ENCODE data around the gene SLX1A.
"Not testable (repeated sequence)": the region's sequence is repeated elsewhere in the genome, so short reads cannot be mapped to it uniquely, and the experiment has no call there.

SLX1A gene

DNA sequence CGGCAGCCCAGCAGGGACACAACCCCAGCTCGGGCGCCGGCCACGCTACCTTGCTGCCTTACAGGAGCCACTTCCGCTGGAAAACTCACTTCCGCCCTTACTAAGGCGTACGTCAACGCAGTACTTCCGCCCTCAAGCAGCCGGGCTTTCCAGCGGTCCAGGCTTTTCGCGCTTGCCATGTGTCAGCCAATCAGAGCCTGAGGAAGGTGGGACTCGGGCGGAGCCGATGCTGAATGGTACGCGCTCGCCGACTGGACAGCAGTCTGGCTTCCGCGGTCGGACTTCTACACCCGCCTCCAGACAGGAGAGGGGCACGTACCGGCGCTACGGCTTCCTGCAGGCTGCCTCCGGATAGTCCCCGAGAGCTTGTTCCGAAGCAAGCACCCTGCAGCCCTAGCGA, at the start of gene SLX1A, which contains the start of gene BOLA2B:
Gene SLX1A (plus strand): TSS at position 261 of the 400 bp plus-strand sequence. CDS start 210 bp downstream, outside the sequence.
Gene BOLA2B (minus strand): TSS at position 52 of the 400 bp plus-strand sequence. CDS start 71 bp downstream, outside the sequence.
- H3K27ac Mint-ChIP-seq (ENCODE audit: low read depth); H3K36me3 Mint-ChIP-seq (ENCODE audit: insufficient read depth): not testable (repeated sequence)
- ATAC-seq (replicated peaks; ENCODE audit: extremely low read depth, poor library complexity, severe bottlenecking) = peak; percentile 93

DNA sequence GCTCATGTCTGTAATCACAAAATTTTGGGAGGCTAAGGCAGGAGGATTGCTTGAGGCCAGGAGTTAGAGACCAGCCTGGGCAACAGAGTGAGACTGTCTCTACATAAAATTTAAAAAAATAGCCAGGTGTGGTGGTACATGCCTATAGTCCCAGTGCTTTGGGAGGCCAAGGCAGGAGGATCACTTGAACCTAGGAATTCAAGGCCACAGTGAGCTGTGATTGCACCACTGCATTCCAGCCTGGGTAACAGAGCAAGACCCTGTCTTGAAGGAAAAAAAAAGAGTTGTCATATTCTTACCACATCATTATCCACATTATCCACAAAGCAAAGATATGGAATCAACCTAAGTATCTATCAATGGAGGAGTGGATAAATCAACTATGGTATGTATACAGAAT, 49.7 kb upstream of the SLX1A start:
- Mint-ChIP-seq H3K9me3 (no peaks in the 10 kb centered on the region), H3K27me3 (no peaks in the 10 kb centered on the region), H3K27ac (ENCODE audit: low read depth) (no peak overlapping the region), H3K4me3 (no peak overlapping the region), H3K36me3 (ENCODE audit: insufficient read depth) (peaks cover 2% of the 10 kb centered on the region), H3K4me1 (peaks cover 13% of the 10 kb centered on the region)
- ATAC-seq (replicated peaks; ENCODE audit: extremely low read depth, poor library complexity, severe bottlenecking) (no peak), DNase-seq (ENCODE audit: low spot score in 2 of 2) (no peak)

More for the DNA sequence above, at the start of gene SLX1A, which contains the start of gene BOLA2B:
- not testable (repeated sequence) for H3K4me3 Mint-ChIP-seq; H3K27me3 Mint-ChIP-seq; DNase-seq (ENCODE audit: low spot score in 2 of 2); H3K4me1 Mint-ChIP-seq; H3K9me3 Mint-ChIP-seq

DNA sequence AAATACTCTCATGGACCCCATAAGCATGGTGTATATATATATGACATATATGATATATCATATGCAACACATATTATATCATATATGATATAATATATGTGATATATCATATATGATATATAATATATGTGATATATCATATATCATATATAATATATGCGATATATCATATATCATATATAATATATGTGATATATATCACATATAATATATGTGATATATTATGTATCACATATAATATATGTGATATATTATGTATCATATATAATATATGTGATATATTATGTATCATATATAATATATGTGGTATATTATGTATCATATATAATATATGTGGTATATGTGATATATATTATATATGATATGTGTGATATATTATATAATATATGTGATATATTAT, 48.8 kb upstream of the SLX1A start:
- Mint-ChIP-seq H3K27me3 (no peaks in the 10 kb centered on the region), H3K36me3 (ENCODE audit: insufficient read depth) (no peaks in the 10 kb centered on the region), H3K9me3 (no peaks in the 10 kb centered on the region), H3K4me3 (no peak overlapping the region), H3K27ac (ENCODE audit: low read depth) (no peak overlapping the region), H3K4me1 (peaks cover 10% of the 10 kb centered on the region)
- ATAC-seq (replicated peaks; ENCODE audit: extremely low read depth, poor library complexity, severe bottlenecking) = no peak
- no peak for DNase-seq (ENCODE audit: low spot score in 2 of 2)

DNA sequence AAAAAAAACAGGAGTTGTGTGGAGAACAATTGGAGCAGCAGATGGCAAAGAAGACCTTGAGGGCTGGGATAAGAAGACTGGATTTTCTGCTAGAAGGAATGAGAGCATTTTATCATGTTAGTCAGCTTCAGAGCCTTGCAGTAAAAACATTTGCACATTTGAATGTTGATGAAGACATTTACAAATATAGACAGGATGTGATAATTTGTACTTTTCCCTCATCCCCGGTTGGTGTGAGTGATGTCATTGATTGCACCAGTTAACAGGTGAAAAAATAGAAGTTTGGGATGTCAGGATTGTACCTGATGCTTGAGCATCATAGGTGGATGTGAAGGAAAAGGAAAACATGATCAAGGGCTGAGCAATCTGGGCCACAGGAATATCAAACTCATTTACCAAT, 48.0 kb upstream of the SLX1A start:
- DNase-seq (ENCODE audit: low spot score in 2 of 2) (no peak), ATAC-seq (replicated peaks; ENCODE audit: extremely low read depth, poor library complexity, severe bottlenecking) (no peak)
- Mint-ChIP-seq H3K27ac (ENCODE audit: low read depth) (no peak overlapping the region), H3K36me3 (ENCODE audit: insufficient read depth) (no peaks in the 10 kb centered on the region), H3K9me3 (no peaks in the 10 kb centered on the region), H3K4me3 (no peak overlapping the region), H3K4me1 (peaks cover 7% of the 10 kb centered on the region), H3K27me3 (no peaks in the 10 kb centered on the region)

DNA sequence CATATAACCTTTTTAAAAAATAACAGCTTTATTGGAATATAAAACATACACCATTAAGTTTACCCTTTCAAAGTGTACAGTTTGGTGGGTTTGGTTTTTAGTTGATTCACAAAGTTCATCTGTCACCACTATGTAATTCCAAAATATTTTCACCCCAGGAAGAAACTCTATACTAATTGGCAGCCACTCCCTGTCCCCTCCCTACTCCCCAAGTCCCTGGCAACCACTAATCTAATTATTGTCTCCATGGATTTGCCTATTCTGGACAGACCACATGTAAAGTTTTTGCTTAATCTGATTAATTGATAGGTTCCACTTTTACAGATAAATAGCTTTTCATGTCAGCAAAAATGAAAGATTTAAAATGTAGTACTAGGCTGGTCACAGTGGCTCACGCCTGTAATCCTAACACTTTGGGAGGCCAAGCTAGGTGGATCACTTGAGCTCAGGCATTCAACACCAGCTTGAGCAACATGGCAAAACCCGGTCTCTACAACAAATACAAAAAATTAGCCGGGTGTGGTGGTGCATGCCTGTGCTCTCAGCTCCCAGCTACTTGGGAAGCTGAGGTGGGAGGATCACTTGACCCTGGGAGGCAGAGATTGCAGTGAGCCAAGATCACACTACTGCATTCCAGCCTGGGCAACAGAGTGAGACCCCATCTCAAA, 45.7 kb upstream of the SLX1A start:
- Mint-ChIP-seq H3K9me3 (no peaks in the 10 kb centered on the region), H3K27me3 (no peaks in the 10 kb centered on the region), H3K27ac (ENCODE audit: low read depth) (no peak overlapping the region), H3K4me3 (no peak overlapping the region), H3K4me1 (peaks cover 6% of the 10 kb centered on the region), H3K36me3 (ENCODE audit: insufficient read depth) (no peaks in the 10 kb centered on the region)
- ATAC-seq (replicated peaks; ENCODE audit: extremely low read depth, poor library complexity, severe bottlenecking) (no peak), DNase-seq (ENCODE audit: low spot score in 2 of 2) (no peak)

DNA sequence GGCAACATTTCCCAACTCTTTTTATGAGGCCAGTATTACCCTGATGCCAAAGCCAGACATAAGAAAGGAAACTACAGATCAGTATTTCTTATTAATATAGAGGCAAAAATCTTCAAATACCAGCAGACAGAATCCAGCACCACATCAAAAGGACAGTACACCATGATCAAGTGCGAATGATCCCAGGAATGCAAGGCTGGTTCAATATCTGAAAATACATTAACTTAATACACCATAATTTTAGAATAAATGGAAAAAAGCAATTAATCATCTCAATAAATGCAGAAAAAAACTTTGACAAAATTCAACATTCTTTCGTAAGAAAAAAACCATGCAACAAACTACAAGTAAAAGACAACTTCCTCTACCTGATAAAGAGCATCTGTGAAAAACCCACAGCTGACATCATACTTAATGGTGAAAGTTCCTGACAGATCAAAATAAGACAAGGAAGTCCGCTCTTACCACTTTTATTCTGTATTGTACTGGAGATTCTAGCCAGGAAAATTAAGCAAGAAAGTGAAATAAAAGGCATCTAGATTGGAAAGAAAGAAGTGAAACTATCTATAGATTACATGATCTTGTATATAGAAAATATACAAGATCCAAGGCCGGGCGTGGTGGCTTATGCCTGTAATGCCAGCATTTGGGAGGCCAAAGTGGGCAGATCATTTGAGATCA, 44.3 kb upstream of the SLX1A start:
- no peak for DNase-seq (ENCODE audit: low spot score in 2 of 2)
- ATAC-seq (replicated peaks; ENCODE audit: extremely low read depth, poor library complexity, severe bottlenecking) = no peak
- no peaks in the 10 kb centered on the region for H3K9me3 Mint-ChIP-seq
- no peaks in the 10 kb centered on the region for H3K36me3 Mint-ChIP-seq (ENCODE audit: insufficient read depth)
- no peaks in the 10 kb centered on the region for H3K4me1 Mint-ChIP-seq
- H3K4me3 Mint-ChIP-seq = no peak overlapping the region
- no peaks in the 10 kb centered on the region for H3K27me3 Mint-ChIP-seq
- no peak overlapping the region for H3K27ac Mint-ChIP-seq (ENCODE audit: low read depth)

DNA sequence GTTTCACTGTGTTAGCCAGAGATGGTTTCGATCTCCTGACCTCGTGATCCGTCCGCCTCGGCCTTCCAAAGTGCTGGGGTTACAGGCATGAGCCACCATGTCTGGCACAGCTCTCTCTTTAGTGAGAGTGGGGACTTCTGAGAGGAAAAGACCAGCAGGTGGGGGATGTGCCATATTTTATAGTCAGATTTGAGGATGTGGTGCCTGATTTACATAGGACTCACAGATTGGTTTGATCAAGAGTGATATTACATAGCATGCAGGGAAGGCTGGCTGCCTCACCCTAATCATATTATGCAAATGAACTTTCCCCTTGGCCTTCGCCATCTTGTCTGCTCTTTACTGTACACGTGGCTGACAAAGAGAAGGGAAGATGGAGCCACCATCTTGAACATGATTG, 42.6 kb upstream of the SLX1A start:
- Mint-ChIP-seq H3K4me3 (no peak overlapping the region), H3K9me3 (no peaks in the 10 kb centered on the region), H3K4me1 (no peaks in the 10 kb centered on the region), H3K27ac (ENCODE audit: low read depth) (no peak overlapping the region), H3K36me3 (ENCODE audit: insufficient read depth) (no peaks in the 10 kb centered on the region), H3K27me3 (no peaks in the 10 kb centered on the region)
- ATAC-seq (replicated peaks; ENCODE audit: extremely low read depth, poor library complexity, severe bottlenecking) (no peak), DNase-seq (ENCODE audit: low spot score in 2 of 2) (no peak)

DNA sequence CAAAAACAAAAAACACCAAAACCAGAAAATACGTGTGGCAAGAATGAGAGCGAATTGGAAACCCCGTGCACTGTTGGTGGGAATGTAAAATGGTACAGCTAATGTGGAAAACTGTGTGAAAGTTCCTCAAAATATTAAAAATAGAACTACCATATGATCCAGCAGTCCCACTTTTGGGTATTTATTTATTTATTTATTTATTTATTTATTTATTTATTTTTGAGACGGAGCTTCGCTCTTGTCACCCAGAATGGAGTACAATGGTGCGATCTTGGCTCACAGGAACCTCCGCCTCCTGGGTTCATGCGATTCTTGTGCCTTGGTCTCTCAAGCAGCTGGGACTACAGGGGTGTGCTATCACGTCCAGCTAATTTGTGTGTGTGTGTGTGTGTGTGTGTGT, 41.2 kb upstream of the SLX1A start:
- ATAC-seq (replicated peaks; ENCODE audit: extremely low read depth, poor library complexity, severe bottlenecking) = no peak
- Mint-ChIP-seq H3K9me3 (no peaks in the 10 kb centered on the region), H3K27me3 (no peaks in the 10 kb centered on the region), H3K36me3 (ENCODE audit: insufficient read depth) (no peaks in the 10 kb centered on the region), H3K4me3 (no peak overlapping the region), H3K27ac (ENCODE audit: low read depth) (no peak overlapping the region), H3K4me1 (no peaks in the 10 kb centered on the region)
- DNase-seq (ENCODE audit: low spot score in 2 of 2) = no peak

DNA sequence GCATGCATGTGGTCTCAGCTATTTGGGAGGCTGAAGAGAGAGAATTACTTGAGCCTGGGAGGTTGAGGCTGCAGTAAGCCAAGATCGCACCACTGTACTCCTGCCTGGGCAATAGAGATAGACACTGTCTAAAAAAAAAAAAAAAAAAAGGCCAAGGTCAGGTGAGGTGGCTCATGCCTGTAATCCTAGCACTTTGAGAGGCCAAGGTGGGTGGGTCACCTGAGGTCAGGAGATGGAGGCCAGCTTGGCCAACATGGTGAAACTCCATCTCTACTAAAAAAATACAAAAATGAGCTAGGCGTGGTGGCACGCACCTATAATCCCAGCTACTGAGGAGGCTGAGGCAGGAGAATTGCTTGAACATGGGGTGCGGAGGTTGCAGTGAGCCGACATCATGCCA, 38.5 kb upstream of the SLX1A start:
- H3K9me3 Mint-ChIP-seq = no peaks in the 10 kb centered on the region
- no peak overlapping the region for H3K4me3 Mint-ChIP-seq
- no peaks in the 10 kb centered on the region for H3K4me1 Mint-ChIP-seq
- H3K36me3 Mint-ChIP-seq (ENCODE audit: insufficient read depth) = no peaks in the 10 kb centered on the region
- H3K27ac Mint-ChIP-seq (ENCODE audit: low read depth) = no peak overlapping the region
- DNase-seq (ENCODE audit: low spot score in 2 of 2) = no peak
- no peak for ATAC-seq (replicated peaks; ENCODE audit: extremely low read depth, poor library complexity, severe bottlenecking)
- H3K27me3 Mint-ChIP-seq = no peaks in the 10 kb centered on the region

DNA sequence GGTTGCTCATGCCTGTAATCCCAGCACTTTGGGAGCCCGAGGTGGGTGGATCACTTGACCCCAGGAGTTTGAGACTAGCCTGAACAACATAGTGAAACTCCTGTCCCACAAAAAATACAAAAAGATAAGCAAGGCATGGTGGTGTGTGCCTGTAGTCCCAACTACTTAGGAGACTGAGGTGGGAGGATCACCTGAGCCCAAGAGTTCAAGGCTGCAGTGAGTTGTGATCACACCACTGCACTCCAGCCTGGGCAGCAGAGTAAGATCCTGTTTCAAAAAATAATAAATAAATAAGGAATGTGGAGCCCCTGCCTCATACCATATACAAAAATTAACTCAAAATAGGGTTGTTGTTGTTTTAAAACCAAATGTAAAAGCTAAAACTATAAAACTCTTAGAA, 36.5 kb upstream of the SLX1A start:
- no peaks in the 10 kb centered on the region for H3K27me3 Mint-ChIP-seq
- no peaks in the 10 kb centered on the region for H3K36me3 Mint-ChIP-seq (ENCODE audit: insufficient read depth)
- no peak overlapping the region for H3K27ac Mint-ChIP-seq (ENCODE audit: low read depth)
- H3K4me1 Mint-ChIP-seq = no peaks in the 10 kb centered on the region
- no peak overlapping the region for H3K4me3 Mint-ChIP-seq
- H3K9me3 Mint-ChIP-seq = no peaks in the 10 kb centered on the region
- ATAC-seq (replicated peaks; ENCODE audit: extremely low read depth, poor library complexity, severe bottlenecking) (no peak), DNase-seq (ENCODE audit: low spot score in 2 of 2) (no peak)

DNA sequence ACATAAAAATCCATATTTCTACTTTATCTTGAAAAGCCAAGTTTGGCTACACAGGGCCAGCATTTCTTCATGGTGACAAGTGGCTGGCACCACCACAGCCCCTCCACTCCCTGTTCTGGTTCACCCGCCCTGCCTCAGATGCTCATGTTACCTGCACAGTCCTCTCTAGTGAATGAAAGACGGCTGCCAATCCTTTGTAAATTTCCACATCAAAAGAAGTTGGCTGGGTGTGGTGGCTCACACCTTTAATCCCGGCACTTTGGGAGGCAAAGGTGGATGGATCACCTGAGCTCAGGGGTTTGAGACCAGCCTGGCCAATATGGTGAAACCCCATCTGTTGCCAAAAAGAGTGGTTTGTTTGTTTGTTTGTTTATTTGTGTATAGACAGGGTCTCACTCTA, 30.1 kb upstream of the SLX1A start:
- Mint-ChIP-seq H3K27me3 (no peaks in the 10 kb centered on the region), H3K4me1 (peaks cover 27% of the 10 kb centered on the region), H3K4me3 (no peak overlapping the region), H3K9me3 (no peaks in the 10 kb centered on the region), H3K27ac (ENCODE audit: low read depth) (no peak overlapping the region), H3K36me3 (ENCODE audit: insufficient read depth) (no peaks in the 10 kb centered on the region)
- no peak for DNase-seq (ENCODE audit: low spot score in 2 of 2)
- ATAC-seq (replicated peaks; ENCODE audit: extremely low read depth, poor library complexity, severe bottlenecking) = no peak

DNA sequence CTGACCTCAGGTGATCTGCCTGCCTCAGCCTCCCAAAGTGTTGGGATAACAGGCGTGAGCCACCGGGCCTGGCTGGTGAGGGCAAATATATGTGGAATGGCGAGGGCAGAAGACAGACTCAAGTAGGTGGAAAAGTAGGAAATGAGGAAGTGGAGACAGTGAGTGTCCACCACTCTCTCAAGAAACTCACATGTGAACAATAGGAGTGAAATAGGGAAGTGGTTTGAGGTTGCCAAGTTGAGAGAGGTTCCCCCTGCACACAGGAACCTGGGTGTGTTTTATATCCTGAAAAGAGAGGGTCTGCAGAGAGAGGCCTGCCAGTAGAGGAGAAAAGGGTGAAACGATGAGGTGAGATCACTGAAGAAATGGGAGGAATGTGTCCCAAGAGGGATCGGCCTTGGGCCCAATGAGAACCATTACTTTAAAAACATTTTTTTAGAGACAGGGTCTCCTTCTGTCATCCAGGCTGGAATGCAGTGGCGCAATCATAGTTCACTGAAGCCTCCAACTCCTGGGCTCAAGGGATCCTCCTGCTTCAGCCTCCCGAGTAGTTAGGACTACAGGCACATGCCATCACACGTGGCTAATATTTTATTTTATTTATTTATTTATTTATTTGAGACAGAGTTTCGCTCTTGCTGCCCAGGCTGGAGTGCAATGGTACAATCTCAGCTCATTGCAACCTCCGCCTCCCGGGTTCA, 27.3 kb upstream of the SLX1A start:
- peak; percentile 67 for ATAC-seq (replicated peaks; ENCODE audit: extremely low read depth, poor library complexity, severe bottlenecking)
- peak overlapping the region; percentile 39 for H3K4me3 Mint-ChIP-seq

DNA sequence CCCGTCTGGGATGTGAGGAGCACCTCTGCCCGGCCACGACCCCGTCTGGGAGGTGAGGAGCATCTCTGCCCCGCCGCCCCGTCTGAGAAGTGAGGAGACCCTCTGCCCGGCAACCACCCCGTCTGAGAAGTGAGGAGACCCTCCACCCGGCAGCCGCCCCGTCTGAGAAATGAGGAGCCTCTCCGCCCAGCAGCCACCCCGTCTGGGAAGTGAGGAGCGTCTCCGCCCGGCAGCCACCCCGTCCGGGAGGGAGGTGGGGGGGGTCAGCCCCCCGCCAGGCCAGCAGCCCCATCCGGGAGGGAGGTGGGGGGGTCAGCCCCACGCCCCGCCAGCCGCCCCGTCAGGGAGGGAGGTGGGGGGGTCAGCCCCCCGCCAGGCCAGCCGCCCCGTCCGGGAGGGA, 24.9 kb upstream of the SLX1A start:
- not testable (repeated sequence) for DNase-seq (ENCODE audit: low spot score in 2 of 2); H3K4me3 Mint-ChIP-seq; ATAC-seq (replicated peaks; ENCODE audit: extremely low read depth, poor library complexity, severe bottlenecking); H3K9me3 Mint-ChIP-seq; H3K36me3 Mint-ChIP-seq (ENCODE audit: insufficient read depth); H3K27ac Mint-ChIP-seq (ENCODE audit: low read depth); H3K27me3 Mint-ChIP-seq
- H3K4me1 Mint-ChIP-seq = peaks cover 27% of the 10 kb centered on the region

More for the DNA sequence above, 27.3 kb upstream of the SLX1A start:
- peak overlapping the region; percentile 20 for H3K27ac Mint-ChIP-seq (ENCODE audit: low read depth)
- H3K36me3 Mint-ChIP-seq (ENCODE audit: insufficient read depth) = no peaks in the 10 kb centered on the region
- peaks cover 27% of the 10 kb centered on the region for H3K4me1 Mint-ChIP-seq
- DNase-seq (ENCODE audit: low spot score in 2 of 2) = no peak
- no peaks in the 10 kb centered on the region for H3K9me3 Mint-ChIP-seq
- no peaks in the 10 kb centered on the region for H3K27me3 Mint-ChIP-seq

All from central memory CD8-positive, alpha-beta T cell (primary cell).